Right forelimb (tissue), 1 donor: ENCODE results near the gene UNC13B.
"Not testable (repeated sequence)": the region's sequence is repeated elsewhere in the genome, so short reads cannot be mapped to it uniquely, and the experiment has no call there.

Experiments used
- DNase-seq: peaks from one replicate; pipeline ENCODE4 v3.0.0-alpha.2; 2018

Gene UNC13B

DNA sequence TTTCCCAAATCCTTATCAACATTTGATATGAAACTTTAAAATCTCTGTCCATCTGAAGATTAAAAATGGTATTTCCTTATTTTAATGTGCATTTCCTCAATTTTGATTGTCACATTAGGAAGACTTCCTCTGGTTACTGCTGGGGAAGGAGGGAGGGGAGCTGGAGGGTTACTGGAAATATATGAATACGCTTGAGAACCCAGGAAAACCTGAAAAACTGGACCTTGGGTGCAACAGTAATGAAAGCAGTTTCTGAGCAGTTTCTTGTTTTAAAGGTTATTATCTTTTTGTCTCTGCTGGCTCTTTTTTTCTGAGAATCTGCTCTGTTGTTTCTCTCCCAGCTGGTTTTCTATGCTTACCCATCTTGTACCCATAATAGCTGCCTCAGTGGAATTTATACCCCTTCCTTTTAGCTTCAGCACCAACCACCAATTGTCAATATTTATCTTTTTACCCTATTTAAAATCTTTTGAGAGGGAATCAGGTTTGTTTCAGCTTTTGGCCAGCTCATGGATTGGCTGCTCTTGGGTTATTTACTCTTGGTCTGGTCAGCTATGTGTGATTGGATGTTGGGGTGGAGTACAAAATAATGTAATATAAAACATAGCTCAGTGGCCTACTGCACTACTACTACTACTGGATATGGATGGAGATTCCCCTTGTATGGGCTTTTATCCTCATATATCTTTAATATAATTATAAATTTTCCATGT lies 67.4 kb downstream of the UNC13B start:
- DNase-seq, result no peak

DNA sequence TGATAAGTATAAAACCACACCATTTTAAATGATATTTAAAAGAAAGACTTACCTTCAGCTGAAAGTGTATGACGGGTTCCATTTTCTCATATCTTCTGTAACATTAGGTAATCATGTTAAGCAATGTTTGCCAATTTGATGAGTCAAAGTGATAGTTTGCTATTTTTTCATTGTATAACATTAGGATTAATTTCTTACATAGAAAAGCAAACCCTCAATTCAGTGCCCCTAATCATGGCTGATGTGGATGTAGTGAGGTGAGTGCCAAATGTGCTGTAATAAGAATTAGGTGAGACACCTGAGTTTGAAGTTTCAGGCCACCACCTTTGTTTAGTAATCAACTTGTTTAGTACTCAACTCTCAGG lies 68.0 kb downstream of the UNC13B start:
- DNase-seq, result no peak

DNA sequence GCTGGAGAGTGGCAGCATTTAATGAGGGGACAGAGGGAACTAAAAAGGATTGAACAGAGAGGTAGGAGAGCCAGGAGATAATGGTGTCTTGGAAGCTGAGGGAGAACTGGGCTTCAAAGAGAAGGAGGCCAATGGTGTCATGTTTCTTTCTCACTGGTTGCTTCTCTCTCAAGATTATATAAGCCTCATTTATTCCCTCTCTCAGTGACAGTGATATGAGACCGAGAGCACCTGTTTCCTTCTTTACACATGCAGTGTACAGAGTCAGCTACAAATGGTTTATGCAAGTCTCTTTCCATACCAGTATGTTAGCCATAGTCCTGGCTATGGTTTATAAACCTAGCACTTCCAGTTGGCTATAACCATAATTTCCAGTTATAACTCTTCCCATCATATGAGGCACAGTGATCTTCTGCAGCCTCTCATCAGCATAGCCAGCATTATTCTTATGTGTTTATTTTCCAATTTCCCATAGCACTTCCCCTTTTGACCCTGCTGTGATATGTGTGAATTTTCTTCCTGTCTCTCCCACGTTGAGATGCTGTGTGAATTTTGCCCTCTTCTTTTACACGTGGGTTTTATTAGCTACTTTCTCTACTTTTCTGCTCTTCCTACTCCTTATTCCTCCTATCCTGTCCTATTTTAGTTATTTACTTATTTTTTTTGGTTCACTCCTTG lies 71.2 kb downstream of the UNC13B start:
- no peak for DNase-seq

DNA sequence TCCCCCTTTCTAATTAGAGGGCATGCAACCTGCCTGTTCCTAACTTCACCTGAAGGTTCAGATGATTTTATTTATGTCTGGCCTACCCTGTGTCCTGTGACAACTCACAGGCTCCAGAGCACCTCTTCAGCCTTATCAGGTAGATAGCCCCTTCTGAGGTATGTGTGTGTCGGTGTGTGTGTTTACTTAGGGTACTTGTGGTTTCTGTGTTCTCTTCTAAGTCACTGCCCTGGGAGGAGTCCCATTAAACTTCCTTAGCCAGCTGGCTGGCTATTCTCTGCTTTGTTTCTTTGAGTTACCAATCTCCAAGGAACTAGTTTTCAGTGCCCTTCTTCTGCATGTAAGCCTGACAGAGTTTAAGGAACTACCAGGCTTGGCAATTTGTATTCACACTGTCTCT lies 74.9 kb downstream of the UNC13B start:
- DNase-seq, result no peak

DNA sequence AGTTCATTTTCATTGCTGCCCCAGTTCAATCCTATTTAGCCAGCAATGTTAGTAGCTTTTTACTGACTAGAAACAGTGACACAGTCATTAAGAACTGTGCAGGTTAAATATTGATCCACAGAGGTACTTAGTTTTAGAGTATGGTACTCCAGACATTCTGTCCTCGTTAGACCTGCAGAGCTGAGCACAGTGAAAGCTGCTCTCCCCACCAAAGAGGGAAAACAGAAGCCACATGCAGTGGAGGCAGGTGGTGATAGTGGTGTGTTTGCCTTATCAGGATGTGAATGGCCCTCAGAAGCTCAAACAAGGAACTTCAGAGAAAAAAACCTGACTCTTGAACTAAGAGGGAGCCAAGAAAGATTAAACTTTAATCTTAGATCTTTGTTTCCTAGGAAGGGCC lies 75.5 kb downstream of the UNC13B start:
- no peak for DNase-seq

DNA sequence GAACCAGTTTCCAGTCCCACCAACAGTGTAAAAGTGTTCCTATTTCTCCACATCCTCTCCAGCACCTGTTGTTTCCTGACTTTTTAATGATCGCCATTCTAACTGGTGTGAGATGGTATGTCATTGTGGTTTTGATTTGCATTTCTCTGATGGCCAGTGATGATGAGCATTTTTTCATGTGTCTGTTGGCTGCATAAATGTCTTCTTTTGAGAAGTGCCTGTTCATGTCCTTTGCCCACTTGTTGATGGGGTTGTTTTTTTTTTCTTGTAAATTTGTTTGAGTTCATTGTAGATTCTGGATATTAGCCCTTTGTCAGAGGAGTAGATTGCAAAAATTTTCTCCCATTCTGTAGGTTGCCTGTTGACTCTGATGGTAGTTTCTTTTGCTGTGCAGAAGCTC lies 84.1 kb downstream of the UNC13B start:
- DNase-seq, result not testable (repeated sequence)

DNA sequence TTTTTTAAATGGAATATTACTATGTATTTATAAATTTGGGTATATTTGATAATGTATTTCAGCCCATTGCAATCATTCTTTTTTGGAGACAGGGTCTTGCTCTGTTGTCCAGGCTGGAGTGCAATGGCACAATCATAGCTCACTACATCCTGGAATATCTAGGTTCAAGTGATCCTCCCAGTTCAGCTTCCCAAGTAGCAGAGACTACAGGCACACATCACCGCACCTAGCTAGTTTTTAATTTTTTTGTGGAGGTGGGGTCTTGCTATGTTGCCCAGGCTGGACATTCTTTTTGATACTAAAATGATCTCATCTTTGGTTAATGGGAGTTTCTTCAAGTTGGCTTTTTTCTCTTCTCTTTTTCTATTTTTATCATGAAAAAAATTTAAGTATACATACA lies 91.3 kb downstream of the UNC13B start:
- DNase-seq, result no peak

DNA sequence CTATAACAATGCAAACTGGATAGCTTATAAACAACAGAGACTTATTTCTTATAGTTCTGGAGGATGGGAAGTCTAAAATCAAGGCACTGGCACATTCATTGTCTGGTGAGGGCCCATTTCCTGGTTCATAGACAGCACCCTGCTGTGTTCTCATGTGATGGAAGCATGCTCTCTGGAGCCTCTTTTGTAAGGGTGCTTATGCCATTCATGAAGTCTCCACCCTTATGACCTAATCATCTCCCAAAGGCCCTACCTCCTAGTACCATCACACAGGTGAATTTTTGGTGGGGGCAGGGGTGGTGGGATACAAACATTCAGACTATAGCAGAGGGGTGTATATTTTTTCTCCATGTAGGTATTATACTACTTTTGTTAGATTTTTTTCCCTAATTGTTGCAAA lies 92.4 kb downstream of the UNC13B start:
- DNase-seq, result no peak

DNA sequence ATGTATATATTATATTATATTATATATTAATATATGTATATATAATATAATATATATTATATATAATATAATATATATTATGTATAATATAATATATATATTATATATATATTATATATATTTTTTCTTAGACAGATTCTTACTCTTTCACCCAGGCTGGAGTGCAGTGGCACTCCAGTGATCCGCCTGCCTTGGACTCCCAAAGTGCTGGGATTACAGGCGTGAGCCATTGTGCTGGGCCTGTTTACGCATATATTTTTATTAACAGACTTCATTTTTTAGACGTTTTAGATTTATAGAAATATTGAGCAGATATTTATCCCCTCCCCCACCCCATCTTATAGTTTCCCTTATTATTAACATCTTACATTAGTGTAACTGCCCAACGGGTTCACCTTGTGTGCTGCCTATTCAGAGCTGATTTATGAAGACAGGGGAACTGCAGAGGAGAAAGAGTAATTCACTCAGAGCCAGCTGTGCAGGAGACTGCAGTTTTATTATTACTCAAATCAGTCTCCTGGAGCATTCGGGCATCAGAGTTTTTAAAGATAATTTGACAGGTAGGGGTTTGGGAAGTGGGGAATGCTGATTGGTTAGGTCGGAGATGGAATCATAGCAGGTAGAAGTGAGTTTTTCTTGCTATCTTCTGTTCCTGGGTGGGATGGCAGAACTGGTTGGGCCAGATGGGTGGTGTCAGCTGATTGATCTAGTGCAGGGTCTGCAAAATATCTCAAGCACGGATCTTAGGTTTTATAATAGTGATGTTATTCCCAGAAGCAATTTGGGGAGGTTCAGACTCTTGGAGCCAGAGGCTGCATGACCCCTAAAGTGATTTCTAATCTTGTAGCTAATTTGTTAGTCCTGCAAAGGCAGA lies 93.4 kb downstream of the UNC13B start:
- DNase-seq, result no peak

DNA sequence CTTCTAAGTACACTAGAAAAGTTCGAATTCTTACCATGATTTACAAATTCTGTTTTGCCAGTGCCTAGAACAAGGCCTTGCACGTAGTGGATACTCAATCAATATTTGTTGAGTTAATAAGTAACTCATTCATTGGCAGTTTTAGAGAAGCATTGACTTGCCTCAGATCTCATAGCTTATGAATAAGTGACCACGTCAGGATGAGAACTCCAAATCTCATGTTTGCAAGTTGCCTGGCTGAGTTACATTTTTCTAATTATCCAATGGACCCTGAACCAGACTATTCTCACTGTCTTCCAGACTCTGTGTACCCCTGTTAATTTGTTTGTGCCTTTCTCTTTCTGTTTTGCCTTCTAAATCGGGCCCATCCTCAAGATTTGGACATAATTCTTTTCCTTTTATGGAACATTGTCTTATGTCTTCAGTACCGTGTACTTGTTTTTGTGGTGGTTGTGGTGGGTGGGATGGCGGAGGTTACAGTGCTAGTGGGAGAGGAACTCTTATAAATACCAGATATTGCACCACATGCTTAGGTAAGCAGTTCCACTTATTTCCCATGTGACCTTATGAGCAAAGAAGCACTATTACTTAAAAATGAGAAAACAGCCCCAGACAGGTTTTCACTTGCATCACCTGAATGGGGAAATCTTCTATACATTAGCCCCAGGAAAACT lies 96.3 kb downstream of the UNC13B start:
- no peak for DNase-seq

DNA sequence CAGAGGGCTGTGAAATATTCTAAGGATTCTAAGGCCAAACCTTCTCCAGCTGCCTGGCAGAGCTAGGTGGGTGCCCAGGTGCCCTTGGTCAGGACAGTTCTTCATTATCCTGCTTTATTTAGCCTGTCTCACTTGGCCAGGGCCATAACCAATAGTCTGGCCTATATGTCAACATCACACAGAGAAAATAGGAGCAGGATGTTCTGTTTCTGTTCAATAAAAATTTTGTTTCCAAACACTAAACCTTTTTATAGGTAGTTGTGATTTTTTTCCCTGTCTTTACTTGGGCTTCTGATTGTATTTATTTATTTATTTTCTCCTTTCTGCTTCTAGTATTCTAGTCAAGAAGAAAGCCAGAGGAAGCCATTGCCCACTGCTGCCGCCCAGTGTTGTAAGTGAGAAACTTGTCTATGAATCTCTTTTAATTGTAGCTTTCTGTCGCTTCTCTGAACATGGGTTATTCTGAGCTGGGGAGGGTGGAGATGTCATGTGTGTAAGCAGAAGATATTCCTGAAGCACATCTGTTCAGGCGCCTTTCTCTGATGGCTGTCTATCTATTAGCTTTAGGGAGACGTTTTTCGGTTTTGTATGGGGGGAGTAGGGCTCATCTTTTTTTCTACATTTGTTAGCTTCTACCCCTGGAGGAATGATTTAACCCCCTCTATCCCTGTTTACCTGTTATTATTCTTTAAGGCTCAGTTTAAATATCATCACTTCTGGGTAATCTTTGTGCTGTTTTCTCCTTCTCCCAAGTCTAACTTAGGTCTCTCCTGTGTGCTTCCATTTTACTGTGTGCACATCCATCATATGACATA lies 97.1 kb downstream of the UNC13B start:
- DNase-seq, result peak; percentile 68

DNA sequence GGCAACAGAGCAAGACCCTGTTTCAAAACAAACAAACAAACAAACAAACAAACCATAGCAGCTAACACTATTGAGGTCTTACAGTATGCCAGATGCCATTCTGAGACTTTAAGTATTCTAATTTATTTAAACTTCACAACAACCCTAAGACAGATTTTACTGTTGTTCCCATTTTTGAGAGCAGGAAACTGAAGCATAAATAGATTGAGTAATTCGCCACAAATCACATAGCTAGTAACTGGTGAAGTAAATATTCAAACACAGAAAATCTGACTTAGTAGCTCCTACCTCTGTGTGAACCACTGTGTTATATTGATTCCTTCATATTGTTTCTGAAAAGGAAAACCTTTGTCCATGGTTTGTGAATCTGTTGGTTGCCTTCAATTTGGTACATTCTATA lies 98.4 kb downstream of the UNC13B start:
- DNase-seq, result no peak

DNA sequence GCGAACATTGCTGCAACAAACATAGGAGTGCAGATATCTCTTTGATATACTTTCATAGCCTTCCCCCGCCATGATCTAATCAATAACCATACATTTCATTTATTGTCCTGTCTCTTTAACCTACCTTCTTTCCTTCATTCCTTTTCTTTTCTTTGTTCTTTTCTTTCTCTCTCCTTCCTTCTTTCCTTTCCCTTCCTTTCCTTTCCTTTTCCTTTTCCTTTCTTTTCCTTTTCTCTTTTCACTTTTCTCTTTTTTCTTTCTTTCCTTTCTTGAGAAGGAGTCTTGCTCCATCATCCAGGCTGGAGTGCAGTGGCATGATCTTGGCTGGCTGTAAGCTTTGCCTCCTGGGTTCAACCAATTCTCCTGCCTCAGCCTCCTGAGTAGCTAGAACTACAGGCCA lies 100.3 kb downstream of the UNC13B start:
- no peak for DNase-seq

DNA sequence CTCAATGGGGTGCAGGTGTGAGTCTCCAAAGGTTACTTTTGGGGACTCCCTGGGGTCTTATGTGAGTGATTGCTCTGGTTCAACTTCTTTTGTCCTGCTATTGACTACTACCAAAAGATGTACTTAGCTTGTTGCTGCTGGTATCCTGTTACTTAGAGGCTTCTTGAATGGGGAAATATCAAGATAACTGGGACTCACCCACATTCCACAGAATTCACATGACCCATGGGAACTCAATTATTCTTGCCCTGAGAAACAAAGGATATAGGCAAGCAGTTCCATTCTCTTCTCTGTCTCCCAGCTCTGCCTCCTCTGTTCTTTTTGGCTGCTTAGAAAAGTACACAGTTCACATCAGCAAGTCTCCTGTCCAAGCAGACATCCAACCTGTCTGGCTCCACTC lies 105.9 kb downstream of the UNC13B start:
- no peak for DNase-seq

DNA sequence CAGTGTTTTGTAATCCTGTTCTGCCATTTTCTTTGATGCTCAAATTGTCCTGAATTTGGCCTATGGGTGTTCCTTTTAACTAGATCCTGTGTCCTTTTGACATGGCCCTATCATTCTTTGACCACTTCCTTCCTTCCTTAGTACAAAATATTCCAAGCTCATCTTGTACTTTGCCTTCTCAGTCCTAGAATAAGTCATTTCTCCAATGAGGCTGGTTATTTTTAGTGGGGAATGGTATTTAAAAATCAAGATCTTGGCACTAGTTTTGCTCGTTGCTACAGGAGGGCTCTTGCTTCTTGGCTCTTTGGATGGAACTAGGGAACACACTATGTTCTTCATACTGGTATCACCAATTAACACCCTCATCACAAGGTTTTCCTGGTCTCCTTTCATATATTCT lies 108.1 kb downstream of the UNC13B start:
- DNase-seq, result no peak

DNA sequence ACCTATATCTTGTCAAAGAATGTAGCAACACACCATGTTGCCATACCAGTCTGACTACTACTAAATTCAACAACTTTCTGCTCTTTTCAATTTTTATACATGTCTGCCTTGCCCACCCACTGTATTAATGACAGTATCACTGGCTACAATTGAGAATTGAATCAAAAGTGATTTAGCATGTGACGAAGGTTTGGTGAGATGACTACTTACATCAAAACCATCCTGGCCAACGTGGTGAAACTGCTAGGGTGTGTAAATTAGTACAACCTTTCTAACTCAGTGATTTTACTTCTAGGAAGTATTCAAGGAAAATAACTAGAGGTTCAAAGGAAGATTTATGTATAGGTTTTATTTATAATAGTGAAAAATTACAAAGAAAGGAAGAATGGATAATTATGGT lies 109.8 kb downstream of the UNC13B start:
- DNase-seq, result no peak

DNA sequence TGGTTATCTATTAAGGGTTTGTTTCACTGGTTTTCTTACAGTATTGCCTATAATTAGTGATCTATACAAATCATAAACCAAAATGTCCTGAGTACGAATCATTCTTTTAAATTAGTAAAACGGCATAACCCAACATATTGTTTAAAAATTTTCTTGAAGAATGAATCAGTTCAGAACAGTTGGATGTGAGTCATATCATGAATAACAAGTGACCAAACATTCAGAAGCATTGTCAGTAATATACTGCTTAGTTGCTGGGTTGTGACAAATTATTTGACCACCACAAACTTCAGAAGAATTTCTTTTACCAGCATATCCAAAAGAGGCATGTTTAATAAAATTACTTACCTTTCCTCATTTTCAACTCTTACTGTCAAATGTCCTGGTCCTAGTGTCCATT lies 111.2 kb downstream of the UNC13B start:
- DNase-seq, result no peak

DNA sequence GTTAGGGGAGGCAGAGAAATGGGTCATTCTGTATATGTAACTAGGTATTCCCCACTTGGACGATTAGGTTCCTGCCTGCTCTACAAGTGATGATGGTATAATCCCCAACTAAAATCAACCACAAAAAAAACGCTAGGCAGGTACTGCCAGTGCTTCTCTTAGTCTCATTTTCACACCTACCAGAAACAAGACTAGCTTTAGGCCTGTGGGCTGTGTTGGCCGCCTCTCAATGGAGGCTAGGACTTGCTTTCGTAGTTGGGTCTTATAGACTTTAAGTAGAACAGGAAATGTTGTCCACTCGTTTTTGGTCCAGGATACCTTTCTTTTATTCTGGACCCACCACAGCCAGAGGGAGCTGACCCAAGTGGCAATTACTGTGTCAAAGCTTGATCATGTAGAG lies 111.8 kb downstream of the UNC13B start:
- no peak for DNase-seq

DNA sequence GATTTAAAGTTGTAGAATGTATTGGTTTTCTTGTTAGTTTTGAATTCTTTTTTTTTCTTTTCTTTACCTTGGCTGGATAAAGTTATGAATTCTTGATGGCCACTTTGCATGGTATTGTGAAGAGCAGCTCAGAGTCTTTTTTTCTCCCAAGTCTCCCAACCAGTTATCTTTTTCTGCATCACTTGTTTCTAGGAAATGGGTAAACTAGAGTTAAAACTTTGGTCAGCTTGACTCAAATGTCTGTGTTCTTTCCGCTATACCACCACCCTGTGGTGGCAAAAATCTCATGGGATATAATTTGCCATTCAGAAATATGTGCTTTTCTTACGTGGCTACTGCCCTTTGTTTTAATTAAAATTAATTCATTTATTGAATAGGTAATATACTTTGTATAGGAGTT lies 113.2 kb downstream of the UNC13B start:
- DNase-seq, result no peak

DNA sequence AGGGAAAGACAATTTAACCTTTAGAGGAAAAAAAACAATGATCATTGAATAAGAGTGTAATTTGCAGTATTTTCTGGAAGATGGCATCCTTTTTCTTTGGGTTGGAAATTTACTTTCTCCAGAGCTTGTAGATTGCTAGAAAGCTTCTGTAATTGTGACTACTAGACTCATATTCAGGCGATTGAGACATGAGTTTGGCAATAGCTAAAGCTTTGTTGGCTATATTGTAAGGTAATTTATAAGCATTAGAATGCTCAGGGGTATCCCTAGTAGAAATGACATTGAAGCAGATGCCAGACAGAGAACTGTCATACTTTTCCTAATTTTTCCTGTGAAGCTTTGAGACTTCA lies 115.3 kb downstream of the UNC13B start:
- no peak for DNase-seq

DNA sequence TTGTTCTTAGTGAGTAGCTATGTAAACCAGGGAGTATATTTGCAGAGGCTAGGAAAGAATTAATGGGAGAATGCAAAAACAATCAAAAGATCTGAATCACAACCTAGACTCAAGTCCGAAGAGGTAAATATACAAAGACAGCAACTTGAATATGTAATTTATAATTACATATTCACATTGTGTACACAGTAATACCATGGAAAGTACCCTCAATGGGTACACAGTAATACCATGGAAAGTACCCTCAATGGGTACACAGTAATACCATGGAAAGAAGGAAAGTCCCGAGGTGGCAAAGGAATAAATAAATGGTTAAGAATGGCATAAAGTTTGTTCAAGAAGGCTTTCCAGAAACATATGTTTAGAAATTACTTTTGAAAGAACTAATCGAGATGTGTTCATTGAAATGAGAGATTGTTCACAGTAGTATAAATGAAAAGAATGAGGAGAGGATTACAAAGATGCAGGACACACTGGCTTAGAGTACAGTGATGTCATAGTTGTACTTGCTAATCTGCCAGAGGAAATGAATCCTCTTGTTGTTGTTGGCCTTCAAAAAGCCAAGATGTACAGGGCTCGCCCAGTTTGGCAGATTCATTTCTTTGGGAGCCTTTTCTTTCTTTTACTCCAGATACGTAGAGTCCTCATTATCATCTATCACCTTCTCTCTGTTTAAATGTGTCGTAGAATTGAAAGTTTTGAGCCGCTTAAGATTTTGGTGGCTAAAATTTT lies 116.0 kb downstream of the UNC13B start:
- no peak for DNase-seq

DNA sequence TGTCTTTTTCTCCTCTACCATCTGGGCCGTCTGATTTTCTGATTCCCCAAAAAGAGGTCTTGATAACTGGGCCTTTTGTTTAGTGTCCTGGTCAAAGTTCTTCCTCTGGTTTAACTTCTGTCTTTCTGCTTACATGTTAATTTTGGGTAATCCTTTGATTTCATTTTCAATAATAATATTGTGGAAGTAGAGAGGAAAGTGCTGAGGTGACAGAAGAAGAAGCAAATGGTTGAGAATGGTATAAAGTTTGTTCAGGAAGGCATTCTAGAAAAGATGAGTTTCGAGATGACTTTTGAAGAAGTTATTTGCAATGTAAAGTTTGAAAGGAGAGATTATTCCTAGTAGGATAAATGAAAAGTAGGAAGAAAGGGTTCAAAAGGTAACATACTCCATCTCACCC lies 118.1 kb downstream of the UNC13B start:
- DNase-seq, result no peak
